HG02623 (cell line): Measurements from ENCODE around the gene AHSA1.

Experiments
- ATAC-seq: cut with Tn5 transposase; IDR thresholded peaks from one replicate; pipeline ENCODE4 v1.9.1; 2021; ENCODE audit warnings: moderate library complexity; ENCODE audit not compliant: unreplicated experiment

AHSA1 gene

DNA sequence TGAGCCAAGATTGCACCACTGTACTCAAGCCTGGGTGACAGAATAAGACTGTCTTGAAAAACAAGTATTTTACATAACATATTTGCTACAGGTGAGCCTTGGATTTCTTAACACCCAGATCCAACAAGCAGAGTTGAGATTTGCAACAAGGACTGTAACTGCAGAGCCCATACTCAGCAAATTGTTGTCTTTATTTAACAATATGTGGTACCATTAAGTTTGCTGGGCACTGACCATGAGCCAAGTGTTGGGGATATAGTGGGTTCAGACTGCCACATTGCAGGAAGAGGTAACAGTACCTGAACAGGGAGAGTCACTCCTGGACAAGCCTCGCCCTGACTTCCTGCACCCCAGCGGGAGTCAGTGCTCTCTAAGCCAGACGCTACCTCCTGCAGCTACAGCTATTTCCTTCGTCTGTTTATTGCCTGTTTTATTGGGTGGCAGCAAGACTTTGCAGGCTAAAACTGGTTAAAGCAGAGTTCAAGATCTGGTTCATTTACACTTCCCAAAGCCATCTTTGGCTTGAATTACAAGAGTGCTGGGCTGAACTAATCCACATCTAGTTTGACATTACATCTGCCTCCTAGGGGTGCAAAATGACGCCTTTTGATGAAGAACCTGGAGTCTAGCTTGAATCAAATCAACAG lies 12.5 kb downstream of the AHSA1 start:
- ATAC-seq, result no peak

DNA sequence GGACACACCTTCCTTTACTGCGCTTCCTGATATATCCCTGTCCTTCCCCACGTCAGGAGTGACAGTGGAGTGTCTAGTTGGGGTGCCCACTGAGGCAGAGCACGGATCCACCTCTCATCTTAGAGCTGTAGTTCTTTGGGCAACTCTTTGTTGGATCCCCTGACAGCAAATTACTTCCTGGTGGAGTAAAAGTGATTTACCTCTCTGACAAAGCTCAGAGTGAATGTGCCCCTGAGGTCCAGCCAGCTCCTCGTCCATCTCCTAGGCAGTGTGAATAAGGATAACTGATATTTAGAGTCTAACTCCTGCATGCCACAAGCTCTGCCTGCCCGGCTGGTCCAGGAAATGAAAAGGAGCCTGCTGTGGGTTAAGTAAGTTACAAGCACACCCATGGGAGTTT lies 16.0 kb downstream of the AHSA1 start:
- ATAC-seq, result no peak

DNA sequence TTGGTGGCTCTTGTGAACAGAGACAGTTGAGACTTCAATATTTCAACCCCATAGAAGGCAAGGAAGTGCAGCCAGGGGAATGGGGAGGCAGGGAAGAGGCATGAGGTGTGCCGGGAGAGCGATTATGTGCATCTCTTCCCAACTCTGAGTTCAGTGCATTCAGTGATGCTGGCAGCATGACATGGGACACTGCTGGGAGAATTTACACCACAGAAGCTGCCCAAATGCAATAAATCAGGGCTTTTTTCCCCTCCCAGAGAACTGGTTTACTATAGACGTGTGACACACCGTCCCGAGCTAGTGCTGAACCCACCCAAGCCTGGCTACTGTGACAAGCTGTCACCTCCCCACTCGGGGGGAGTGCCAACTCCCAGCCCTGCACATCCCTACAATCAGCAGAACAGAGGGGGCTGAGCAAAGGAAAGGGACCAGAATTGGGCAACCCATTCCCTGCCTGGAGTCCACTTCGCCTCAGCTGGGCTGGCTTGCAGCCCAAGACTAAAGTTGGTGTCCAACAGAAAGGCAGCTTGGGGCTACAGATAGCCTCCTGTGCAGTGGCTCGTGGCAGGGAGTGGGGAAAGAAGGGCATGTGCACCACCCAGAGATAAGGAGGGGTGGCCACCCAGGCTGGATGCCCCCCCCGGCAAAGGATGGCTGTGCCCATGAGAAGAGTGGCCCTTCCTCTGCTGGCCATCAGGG lies 16.7 kb downstream of the AHSA1 start:
- no peak for ATAC-seq

DNA sequence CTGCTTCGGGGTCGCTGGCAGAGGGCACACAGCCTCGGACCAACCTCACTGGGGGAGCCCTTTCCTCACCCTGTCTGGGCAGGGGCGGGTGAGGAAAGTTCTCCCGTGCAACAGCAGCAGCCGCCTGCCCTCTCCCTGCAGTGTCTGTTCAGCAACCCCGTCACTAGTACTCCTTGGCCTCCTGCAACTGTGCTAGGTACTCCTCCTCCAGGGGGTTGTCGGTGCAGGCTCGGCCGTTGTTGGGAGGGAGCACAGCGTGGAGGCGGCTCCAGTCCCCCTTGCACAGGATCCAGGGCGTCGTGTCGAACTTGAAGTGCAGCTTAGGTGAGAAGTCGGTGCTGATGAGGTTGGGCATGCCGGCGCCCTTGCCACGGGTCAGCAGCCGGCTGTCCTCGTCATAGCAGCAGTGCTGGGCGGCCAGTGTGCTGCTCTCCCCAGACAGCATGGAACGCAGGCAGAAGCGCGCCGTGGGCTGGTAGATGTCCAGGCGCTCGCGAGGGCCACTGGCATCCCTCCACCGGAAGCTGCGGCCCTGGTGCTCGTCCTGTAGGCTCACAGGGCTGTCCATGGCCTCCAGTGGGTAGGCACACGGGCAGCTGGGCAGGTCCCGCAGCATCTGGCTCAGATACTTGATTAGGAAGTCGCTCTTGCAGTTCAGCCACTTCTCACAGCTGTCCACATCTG lies 17.7 kb downstream of the AHSA1 start:
- no peak for ATAC-seq

DNA sequence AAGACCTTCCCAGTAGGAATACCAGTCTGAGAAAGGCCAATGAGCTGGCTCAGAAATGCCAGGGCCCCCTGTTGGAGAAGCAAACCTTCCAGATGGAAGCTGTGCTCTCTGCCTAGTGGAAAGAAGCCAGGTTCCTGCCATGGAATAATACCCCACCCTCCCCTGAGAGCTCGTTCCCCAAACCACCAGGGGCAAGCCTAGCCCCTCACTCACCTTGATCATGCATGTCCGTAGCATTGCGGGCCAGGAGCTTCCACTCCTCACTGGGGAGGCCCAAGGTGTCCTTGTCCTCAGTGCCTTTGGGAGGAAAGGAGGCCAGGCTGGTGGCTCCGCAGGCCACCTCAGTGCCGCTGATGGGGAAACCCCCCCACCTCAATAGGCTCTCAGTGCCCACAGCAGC lies 20.1 kb downstream of the AHSA1 start:
- ATAC-seq, result no peak

DNA sequence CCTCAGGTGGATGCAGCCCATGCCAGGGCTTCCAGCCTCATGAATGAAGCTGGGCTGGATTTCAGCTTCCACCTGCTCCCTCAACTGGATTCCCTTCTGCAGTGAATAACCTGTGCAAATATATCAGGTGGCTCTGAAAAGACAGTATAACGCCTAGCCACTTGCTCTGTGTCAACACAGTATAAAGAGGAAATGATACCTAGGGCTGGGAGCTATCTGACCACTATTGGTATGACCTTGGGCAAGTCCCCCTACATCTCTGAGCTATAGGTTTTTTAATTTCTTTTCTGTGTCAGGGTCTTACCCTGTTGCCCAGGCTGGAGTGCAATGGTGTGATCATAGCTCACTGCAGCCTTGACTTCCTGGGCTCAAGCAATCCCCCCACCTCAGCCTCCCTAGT lies 20.9 kb downstream of the AHSA1 start:
- peak; percentile 87 for ATAC-seq

DNA sequence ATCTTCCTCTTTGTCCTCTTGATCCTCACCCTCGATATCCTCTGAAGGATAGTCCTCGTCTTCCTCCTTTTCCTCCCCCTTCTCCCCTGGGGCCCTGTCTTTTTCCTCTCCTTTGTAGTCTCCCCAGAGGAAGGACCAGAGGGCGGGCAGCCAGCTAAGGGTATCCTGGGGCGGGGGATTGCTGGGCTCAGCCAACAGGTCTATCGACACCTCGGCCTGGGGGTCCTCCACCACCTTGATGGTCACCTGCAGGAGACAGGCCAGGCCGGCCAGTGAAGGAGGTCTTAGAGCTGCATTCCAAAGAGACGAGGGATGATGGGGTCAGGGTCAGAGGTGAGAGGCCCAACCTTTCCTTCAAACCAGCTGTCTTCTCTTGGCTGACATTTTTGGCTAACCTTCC lies 24.5 kb downstream of the AHSA1 start:
- no peak for ATAC-seq

DNA sequence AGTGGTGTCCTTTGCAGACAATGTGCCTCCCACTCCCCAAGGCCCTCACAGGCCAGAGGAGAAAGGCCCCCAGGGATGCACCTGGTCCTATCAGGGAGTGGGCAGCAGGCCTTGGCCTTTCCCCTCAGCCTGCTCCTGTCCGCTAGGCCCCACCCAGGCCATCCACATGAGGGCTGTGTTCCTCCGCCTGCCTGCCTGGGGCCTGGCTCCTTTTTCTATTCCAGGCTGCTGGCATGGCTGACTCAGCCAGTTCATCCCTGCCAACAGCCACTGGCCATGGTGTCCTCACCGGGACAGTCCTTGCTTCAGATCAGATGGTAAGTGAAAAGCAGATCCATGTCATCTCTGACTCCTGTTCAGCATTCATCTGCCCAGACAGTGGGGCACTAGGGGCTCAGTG lies 27.4 kb downstream of the AHSA1 start:
- ATAC-seq, result no peak

DNA sequence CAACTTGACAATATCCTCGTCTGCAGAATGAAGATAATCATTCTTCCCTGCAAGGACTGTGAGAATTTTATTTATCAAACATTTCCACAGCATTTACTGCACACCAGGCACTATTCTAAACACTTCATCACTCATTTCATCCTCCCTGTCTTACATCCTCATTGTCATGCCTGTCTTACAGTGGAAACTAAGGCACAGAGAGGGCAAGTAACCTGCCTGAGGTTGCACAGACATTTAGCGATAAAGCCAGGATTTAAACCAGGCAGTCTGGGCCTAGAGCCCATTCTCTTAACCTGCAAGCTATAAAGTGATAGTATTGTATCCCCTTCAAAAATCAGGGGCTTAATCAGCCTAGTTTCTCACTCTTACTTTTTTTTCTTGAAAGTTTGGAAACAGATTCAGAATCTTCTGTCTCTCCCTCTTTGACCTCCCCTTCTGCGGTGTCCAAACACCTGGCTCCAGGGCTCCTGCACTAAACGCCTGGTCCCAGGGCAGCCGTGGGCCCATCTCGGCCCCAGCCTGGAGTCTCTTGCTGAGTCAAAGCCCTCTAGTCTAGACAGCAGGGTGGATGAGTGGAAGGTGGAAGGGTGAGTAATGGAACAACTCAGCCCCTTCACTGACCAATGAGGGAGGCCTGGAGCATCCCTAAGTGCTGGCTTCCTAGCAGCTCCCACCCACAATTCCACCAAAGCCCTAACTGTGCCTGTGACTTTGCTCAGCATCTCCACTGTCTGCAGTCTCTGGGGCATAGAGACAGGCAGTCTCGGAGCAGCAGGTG lies 28.2 kb downstream of the AHSA1 start:
- ATAC-seq, result no peak

DNA sequence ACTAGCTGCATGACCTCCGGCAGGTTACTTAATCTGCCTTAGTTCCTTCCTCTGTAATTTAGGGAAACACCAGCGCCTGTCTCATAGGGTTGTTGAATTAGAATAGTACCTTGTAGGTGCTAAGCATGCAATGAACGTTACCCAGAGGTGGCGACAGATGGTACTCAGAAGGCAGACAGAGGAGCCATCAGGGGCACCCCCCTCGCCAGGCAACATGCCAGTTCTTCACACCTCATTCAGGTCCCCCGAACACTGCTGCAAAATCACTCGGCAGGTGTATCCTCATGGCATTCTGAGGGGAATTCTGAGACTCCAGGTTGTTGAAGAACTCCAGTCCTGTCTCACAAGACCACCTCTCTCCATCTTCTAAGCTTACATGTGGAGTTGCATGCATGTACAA lies 30.7 kb downstream of the AHSA1 start:
- ATAC-seq, result no peak

DNA sequence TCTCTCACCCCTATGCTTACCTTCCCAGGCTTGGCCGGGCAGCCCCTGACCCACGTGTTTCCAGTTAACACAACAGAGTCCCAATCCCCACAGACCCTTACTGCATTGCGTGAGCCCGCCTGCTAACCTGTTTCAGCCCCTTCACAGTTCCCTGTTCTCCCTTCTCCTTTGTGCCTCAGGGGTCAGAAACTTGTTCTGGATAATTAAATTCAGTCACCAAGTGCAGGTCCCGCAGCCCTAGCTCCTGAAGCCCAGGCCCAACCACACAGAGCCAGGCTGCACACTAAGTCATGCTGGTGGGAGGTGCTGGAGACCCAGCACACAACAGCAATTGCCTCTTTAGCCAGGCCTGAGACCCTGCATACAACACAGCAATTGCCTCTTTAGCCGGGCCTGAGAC lies 31.1 kb downstream of the AHSA1 start:
- no peak for ATAC-seq

DNA sequence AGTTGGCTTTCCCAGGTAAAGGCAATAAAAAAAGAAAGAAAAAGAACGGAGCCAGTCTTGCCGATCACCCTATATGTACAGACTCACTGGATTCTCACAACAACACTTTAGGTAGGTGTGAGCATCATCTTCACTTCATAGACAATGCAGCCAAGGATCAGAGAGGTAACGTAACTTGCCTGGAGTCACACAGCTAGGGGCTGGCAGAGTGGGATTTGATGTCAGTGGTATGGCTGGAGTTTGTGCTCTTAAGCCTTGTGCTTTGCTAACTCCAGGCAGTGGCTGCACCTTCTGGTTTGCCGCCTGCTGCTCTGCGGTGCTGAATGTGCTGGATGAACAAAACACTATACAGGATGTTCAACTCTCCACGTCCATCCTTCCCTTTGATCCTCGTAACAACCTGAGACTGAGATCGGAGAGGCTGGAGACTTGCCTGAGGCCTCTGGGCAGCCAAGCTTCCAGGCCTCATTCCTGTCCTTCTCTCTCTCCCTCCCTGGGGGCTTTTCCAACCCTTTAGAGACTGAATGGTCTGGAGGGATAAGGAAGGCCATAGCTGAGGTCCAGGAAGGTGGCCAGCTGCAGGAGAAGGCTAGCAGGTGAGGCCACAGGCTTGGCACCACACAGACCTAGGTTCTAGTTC lies 32.6 kb downstream of the AHSA1 start:
- no peak for ATAC-seq

DNA sequence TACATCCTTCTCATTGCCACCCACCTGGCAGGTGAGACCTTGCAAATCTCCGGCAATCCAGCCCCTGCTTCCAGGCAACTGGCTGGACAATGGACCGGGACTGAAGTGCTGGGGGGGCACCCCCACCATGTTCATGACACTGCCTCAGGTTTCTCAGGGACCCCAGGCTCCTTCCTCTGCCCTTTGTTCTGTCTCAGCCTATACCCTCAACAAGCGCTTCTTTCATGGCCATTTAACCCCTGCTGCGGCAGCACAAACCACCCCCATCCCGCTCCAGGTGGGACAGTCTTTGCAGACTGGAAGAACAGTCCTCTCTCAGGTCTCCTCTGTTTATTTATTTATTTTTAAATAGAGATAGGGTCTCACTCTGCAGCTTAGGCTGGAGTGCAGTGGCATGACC lies 33.2 kb downstream of the AHSA1 start:
- no peak for ATAC-seq

DNA sequence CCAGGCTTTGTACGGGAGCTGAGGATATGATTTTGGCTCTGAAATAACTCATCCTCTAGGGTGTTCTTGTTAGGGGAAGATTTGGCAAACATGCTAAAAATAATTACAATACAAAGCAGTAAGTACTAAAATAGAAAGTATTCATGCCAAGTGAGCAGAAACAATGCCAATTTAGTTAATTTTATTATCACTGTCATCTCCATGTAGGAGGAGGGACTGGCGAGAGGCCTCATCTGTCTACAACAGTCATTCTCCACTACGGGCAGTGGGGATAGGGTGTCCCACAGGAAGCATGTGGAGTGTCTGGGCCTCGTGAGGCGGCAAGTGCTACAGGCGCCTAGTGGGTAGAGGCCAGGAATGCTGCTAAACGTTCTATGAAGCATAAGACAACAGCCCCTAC lies 37.4 kb downstream of the AHSA1 start:
- ATAC-seq, result no peak

DNA sequence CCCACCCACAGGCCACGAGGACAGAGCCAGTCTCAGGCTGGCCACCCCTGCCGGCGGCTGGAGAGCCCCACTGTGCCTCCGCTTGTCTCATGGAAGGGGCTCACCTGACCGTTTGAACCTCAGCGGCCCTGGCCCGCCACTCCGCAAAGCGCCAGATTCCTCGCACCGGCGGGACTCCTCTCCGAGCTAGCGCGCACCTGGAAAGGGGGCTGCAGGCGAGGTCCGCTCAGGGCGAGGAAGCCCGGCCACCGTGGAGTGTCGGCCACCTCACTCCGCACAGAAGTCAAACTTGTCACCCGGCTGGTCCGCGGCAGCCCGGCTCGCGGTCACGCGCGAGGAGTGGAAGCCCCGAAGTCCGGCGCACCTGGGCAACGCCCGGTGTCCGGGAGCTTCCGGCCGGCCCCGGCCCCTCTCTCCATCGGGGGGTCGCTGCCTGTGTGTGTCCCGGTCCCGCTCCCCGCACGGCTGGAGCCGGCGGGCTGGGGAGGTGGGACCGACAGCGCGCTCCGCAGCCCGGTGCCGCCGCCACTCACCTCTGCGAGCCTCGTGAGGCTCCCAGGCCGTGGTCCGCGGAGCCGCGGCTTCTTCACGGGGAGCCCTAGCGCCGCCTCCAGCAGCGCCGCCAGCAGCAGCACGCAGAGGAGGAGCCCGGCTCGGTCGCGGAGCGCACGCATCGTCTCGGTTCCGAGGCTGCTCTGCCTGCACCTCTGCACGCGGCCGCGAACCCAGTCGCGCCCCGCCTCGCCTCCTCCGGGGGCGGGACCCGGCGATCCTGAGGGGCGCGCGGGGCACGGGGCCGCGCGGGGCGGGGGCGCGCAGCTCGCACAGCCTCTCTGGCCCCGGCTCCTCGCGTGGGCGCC lies 40.5 kb downstream of the AHSA1 start, which contains the start of gene ISM2:
Gene ISM2, minus strand, starts transcription at position 697 of the 860 bp plus-strand sequence. Its CDS starts 23 bp downstream, at position 674.
- ATAC-seq, result peak; percentile 69

DNA sequence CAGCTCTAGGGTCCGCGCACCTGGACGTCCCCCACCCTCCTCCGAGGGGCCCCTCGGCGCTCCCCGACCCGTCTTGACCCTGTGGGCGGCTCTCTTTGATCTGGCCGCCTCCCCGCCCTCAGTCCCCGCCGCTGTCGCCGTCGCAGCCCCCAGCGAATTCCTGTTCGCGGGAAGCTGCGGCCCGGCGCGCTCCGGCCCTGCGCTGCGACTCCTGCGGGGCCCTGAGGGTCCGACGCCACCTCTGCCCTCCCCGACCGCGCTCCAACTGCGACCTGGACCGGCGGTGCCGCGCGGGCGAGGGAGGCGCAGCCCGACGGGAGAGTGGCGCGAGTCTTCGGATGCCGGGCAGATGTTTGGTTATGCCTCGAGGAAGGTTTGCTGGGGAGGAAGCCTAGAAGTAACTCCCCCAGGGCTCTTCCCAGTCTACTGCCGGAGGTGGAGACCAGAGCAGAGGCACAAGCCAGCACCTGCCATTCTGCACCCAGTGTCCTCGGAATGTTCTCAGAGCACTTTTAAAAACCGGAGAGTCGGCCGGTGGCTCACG lies 41.2 kb downstream of the AHSA1 start:
- peak; percentile 25 for ATAC-seq

DNA sequence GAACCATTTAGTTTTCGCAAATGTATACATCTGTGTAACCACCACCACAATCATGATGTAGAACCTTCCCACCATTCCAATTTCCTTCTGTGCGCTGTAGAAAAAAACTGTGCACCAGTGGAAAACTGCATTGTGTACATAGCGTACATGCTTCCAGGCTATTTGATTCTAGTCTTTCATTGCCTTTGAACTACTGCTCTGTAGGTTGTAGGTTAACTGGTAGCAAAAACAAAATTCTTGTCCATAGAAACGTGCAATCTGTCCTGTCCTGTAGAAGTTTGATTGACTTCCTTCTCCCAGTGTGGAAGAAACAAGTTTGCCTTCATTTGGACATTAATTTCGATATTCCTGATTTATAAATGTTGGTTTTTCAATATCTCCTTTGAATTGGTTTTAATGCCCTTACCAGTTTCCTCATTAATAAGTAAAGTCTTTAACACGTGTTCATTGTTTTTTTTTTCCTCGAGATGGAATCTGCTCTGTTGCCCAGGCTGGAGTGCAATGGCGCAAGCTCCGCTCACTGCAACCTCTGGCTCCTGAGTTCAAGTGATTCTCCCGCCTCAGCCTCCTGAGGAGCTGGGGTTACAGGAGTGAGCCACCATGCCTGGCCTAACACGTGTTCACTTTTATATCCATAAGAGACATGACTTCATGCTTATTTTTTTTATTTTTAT lies 44.4 kb downstream of the AHSA1 start:
- ATAC-seq, result no peak

DNA sequence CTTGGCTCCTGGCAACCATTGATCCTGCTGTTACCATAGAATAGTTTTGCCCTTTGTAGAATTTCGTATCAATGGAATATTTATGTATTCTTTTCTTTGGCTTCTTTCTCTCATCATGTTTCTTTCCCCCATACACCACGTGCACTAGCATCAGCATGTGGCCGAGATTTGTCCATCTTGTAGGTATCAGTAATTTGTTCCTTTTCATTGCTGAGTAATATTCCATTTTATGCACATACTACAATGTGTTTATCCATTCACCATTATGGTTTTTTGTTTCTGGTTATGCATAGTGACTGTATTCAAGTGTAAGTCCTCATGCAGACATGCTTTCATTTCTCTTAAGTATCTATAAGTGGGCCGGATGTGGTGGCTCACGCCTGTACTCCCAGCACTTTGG lies 45.2 kb downstream of the AHSA1 start:
- no peak for ATAC-seq

DNA sequence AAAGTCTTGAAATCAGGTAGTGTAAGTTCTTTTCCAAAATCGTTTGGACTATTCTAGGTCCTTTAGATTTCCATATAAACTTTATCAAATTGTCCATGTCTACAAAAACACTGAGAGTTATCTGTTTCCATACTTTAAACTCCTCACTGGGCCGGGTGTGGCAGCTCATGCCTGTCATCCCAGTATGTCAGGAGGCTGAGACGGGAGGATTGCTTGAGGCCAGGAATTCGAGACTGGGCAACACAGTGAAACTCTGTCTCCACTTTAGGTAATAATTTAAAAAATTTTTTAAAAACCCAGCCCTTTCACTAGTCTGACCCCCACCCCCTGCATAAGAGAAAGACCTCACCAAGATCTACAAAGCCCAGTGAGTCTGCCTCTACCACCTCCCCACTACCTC lies 47.1 kb downstream of the AHSA1 start:
- ATAC-seq, result no peak
